Upper lobe of left lung (tissue), 6 donors: ENCODE results near the gene CARD11. TPM values are rescaled to one million over a fixed set of nuclear protein-coding genes. Genes with fewer than 3 reads are reported as not detected.

Experiments used
- ATAC-seq, 2 donors: fragments of 200-7000 bp; cut with Tn5 transposase; one replicate each; pipeline ENCODE4 v1.9.1; 2022; ENCODE audit warnings: mild to moderate bottlenecking in 2 of 2, moderate library complexity in 2 of 2; ENCODE audit not compliant: low FRiP score in 2 of 2
- DNase-seq, 2 donors: peaks; one replicate each; pipeline ENCODE4 v3.0.0-alpha.2; 2019 to 2020
- H3K27ac ChIP-seq, 4 donors: fragments of 200-600 bp; sonication (generic); one replicate each; pipeline ENCODE4 v1.5.1; 2016 to 2019
- H3K27me3 ChIP-seq, 4 donors: fragments of 200-600 bp; sonication (generic); one replicate each; pipeline ENCODE4 v1.5.1; 2017 to 2019
- H3K36me3 ChIP-seq, 4 donors: fragments of 200-600 bp; sonication (generic); one replicate each; pipeline ENCODE4 v1.5.1; 2016 to 2019
- H3K4me1 ChIP-seq, 4 donors: fragments of 200-600 bp; sonication (generic); one replicate each; pipeline ENCODE4 v1.5.1; 2018 to 2019
- H3K4me3 ChIP-seq, 4 donors: fragments of 200-600 bp; sonication (generic); one replicate each; pipeline ENCODE4 v1.5.1; 2017 to 2019; ENCODE audit warnings: mild to moderate bottlenecking in 2 of 4, moderate library complexity in 1 of 4
- H3K9me3 ChIP-seq, 4 donors: fragments of 200-600 bp; sonication (generic); one replicate each; pipeline ENCODE4 v1.5.1; 2018 to 2019
- CTCF ChIP-seq, 6 experiments: fragments of 450-650 bp in 4 of 6; fragments of 200-600 bp in 2 of 6; sonication (generic) in 2 of 6; IDR thresholded peaks; one replicate each; pipeline ENCODE4 v1.5.1; 2016 to 2019; ENCODE audit warnings: antibody characterized with exemption in 6 of 6
- EP300 ChIP-seq, 4 donors: sonication (generic); formaldehyde crosslinking; IDR thresholded peaks; one replicate each; pipeline ENCODE4 v1.5.1; 2017; ENCODE audit warnings: antibody characterized with exemption in 4 of 4, control low read depth in 2 of 4
- POLR2A ChIP-seq, 4 donors: fragments of 450-650 bp; IDR thresholded peaks; one replicate each; pipeline ENCODE4 v1.5.1; 2016 to 2017; ENCODE audit warnings: antibody characterized with exemption in 4 of 4, mild to moderate bottlenecking in 2 of 4
- POLR2AphosphoS5 ChIP-seq, 2 donors: sonication (generic); formaldehyde crosslinking; IDR thresholded peaks; one replicate each; pipeline ENCODE4 v1.5.1; 2017; ENCODE audit warnings: antibody characterized with exemption in 2 of 2
- WGBS, 2 donors: methylation state at CpG; one replicate each; pipeline ENCODE4 v1.1.5; 2017 to 2018; 5-methylcytosine and 5-hydroxymethylcytosine counted together
- total RNA-seq, 6 donors: library from RNA; depleted of rRNA in 4 of 6; stranded (reverse); fragments of >200 nt in 4 of 6; gene quantifications; one replicate each; pipeline versions ENCODE4 v1.1.0 to v1.2.1, GENCODE V29; 2016 to 2021
- donor health status: DM: no; HTN: no; CAD: no; lungs with moderate emphysema.
- donor health status: DM: no; HTN: yes; CAD: no; lungs with severe emphysema.

CARD11 gene
- total RNA-seq, 6 donors from 2014 or later, result 2.8 to 16.8 (median 6.8) TPM

- DNase-seq (no peak), ATAC-seq (no peak)
- Histone ChIP-seq H3K4me3 (no peak overlapping the region), H3K36me3 (no peaks in the 10 kb centered on the region), H3K27ac (no peak overlapping the region), H3K27me3 (no peaks in the 10 kb centered on the region), H3K9me3 (no peaks in the 10 kb centered on the region), H3K4me1 (no peaks in the 10 kb centered on the region)
- no peak for TF ChIP-seq EP300 (IDR thresholded peaks at IDR 0.05)
- no peak for TF ChIP-seq CTCF (IDR thresholded peaks at IDR 0.05)
- TF ChIP-seq POLR2A (IDR thresholded peaks at IDR 0.05), result no peak
- TF ChIP-seq POLR2AphosphoS5 (IDR thresholded peaks at IDR 0.05), result no peak
- WGBS, 2 donors, result 67 to 69% methylated on average over 12 of the region's 12 CpGs
Measured at GRCh38 chr7:3033581-3033980, 10.1 kb downstream of the CARD11 start.

- Histone ChIP-seq H3K36me3 (no peaks in the 10 kb centered on the region), H3K4me1 (no peaks in the 10 kb centered on the region), H3K27me3 (no peaks in the 10 kb centered on the region), H3K4me3 (no peak overlapping the region), H3K9me3 (no peaks in the 10 kb centered on the region), H3K27ac (no peak overlapping the region)
- ATAC-seq (no peak), DNase-seq (no peak)
- 65 to 73% methylated on average over 7 of the region's 7 CpGs for WGBS, 2 donors
- no peak for TF ChIP-seq POLR2A (IDR thresholded peaks at IDR 0.05)
- no peak for TF ChIP-seq POLR2AphosphoS5 (IDR thresholded peaks at IDR 0.05)
- no peak for TF ChIP-seq EP300 (IDR thresholded peaks at IDR 0.05)
- TF ChIP-seq CTCF (IDR thresholded peaks at IDR 0.05), result no peak
Measured at GRCh38 chr7:3033136-3033535, 10.5 kb downstream of the CARD11 start.

DNA sequence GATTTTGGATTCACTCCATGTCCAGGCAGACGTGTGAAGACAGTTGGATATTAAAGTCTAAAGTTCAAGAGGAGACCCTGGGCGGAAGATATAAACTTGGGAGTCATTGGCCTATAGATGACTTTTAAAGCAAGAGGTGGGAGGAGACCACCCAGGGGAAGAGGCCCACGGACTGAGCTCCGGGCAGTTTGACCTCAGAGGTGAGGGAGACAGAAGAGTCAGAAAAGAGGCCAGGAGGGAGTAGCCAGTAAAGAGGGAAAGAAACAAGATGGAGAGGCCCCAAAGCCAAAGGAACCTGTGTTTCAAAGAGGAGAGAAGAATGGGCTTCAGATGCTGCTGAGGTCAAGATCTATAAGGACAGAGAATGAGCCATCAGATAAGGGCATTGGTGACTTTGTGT, 11.4 kb downstream of the CARD11 start:
- Histone ChIP-seq H3K4me1 (no peaks in the 10 kb centered on the region), H3K27ac (no peak overlapping the region), H3K27me3 (no peaks in the 10 kb centered on the region), H3K9me3 (no peaks in the 10 kb centered on the region), H3K4me3 (no peak overlapping the region), H3K36me3 (no peaks in the 10 kb centered on the region)
- no peak for TF ChIP-seq EP300 (IDR thresholded peaks at IDR 0.05)
- TF ChIP-seq POLR2A (IDR thresholded peaks at IDR 0.05), result no peak
- no peak for DNase-seq
- ATAC-seq, result no peak
- WGBS, 2 donors, result 68 to 75% methylated on average over 4 of the region's 4 CpGs

- Histone ChIP-seq H3K9me3 (peaks cover 0 to 3% (median 0%) of the 10 kb centered on the region in 4 donors), H3K4me1 (no peaks in the 10 kb centered on the region), H3K27me3 (no peaks in the 10 kb centered on the region), H3K36me3 (no peaks in the 10 kb centered on the region), H3K4me3 (no peak overlapping the region), H3K27ac (no peak overlapping the region)
- 61 to 81% methylated on average over 9 of the region's 9 CpGs for WGBS, 2 donors
- ATAC-seq (no peak), DNase-seq (no peak)
- no peak for TF ChIP-seq EP300 (IDR thresholded peaks at IDR 0.05)
- no peak for TF ChIP-seq POLR2A (IDR thresholded peaks at IDR 0.05)
- no peak for TF ChIP-seq POLR2AphosphoS5 (IDR thresholded peaks at IDR 0.05)
- no peak for TF ChIP-seq CTCF (IDR thresholded peaks at IDR 0.05)
Measured at GRCh38 chr7:3029138-3029537, 14.5 kb downstream of the CARD11 start.

GRCh38 chr7:3028758-3029093, 14.9 kb downstream of the CARD11 start:
- ATAC-seq (no peak), DNase-seq (no peak)
- Histone ChIP-seq H3K27ac (no peak overlapping the region), H3K9me3 (peaks cover 0 to 3% (median 0%) of the 10 kb centered on the region in 4 donors), H3K27me3 (no peaks in the 10 kb centered on the region), H3K36me3 (no peaks in the 10 kb centered on the region), H3K4me3 (no peak overlapping the region), H3K4me1 (no peaks in the 10 kb centered on the region)
- no peak for TF ChIP-seq CTCF (IDR thresholded peaks at IDR 0.05)
- 69 to 82% methylated on average over 5 of the region's 5 CpGs for WGBS, 2 donors
